Measurements from ENCODE around the gene TFPI. TPM values are rescaled to one million over a fixed set of nuclear protein-coding genes. Genes with fewer than 3 reads are reported as not detected.

TFPI gene
- total RNA-seq, 2 experiments from 2014 or later: not detected

GRCh38 chr2:187506416-187506815 lies 47.8 kb downstream of the TFPI start:
- H3K4me1 ChIP-seq (ENCODE audit: insufficient read depth, low read length, poor library complexity, severe bottlenecking): no peaks in the 10 kb centered on the region
- no peaks in the 10 kb centered on the region for H4K20me1 ChIP-seq (ENCODE audit: insufficient read depth, low read length)
- no peaks in the 10 kb centered on the region for H3K9me2 ChIP-seq (ENCODE audit: insufficient read depth, low read length)
- no peak overlapping the region for H3K4me2 ChIP-seq (ENCODE audit: low read length)
- intact Hi-C loops (cut with micrococcal nuclease; ENCODE audit: unreplicated experiment): no loop called here
- H2AFZ ChIP-seq (ENCODE audit: low read length): no peak overlapping the region
- CTCF ChIA-PET (ENCODE audit: unreplicated experiment): no interaction called here
- TF ChIP-seq, protein P1, sequence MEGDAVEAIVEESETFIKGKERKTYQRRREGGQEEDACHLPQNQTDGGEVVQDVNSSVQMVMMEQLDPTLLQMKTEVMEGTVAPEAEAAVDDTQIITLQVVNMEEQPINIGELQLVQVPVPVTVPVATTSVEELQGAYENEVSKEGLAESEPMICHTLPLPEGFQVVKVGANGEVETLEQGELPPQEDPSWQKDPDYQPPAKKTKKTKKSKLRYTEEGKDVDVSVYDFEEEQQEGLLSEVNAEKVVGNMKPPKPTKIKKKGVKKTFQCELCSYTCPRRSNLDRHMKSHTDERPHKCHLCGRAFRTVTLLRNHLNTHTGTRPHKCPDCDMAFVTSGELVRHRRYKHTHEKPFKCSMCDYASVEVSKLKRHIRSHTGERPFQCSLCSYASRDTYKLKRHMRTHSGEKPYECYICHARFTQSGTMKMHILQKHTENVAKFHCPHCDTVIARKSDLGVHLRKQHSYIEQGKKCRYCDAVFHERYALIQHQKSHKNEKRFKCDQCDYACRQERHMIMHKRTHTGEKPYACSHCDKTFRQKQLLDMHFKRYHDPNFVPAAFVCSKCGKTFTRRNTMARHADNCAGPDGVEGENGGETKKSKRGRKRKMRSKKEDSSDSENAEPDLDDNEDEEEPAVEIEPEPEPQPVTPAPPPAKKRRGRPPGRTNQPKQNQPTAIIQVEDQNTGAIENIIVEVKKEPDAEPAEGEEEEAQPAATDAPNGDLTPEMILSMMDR (conservative IDR thresholded peaks at IDR 0.05; ENCODE audit: low read length): no peak
- TF ChIP-seq EZH2phosphoT487 (IDR thresholded peaks at IDR 0.05; ENCODE audit: borderline replicate concordance, low read depth, low read length): no peak
- H3K79me2 ChIP-seq (ENCODE audit: insufficient read depth, low read depth, low read length): no peaks in the 10 kb centered on the region
- H3K36me3 ChIP-seq (ENCODE audit: insufficient read depth, low read length): no peaks in the 10 kb centered on the region
- H3K27ac ChIP-seq (ENCODE audit: low read depth, low read length, poor library complexity, severe bottlenecking): no peak overlapping the region
- no TSS peak for BruUV-seq (replicated peaks)
- H3K4me3 ChIP-seq (ENCODE audit: low read depth, low read length, poor library complexity, severe bottlenecking): no peak overlapping the region
- POLR2A ChIA-PET: no interaction called here
- no peaks in the 10 kb centered on the region for H3K9me3 ChIP-seq (ENCODE audit: low read length)
- DNase-seq (ENCODE audit: low spot score): no peak

DNA sequence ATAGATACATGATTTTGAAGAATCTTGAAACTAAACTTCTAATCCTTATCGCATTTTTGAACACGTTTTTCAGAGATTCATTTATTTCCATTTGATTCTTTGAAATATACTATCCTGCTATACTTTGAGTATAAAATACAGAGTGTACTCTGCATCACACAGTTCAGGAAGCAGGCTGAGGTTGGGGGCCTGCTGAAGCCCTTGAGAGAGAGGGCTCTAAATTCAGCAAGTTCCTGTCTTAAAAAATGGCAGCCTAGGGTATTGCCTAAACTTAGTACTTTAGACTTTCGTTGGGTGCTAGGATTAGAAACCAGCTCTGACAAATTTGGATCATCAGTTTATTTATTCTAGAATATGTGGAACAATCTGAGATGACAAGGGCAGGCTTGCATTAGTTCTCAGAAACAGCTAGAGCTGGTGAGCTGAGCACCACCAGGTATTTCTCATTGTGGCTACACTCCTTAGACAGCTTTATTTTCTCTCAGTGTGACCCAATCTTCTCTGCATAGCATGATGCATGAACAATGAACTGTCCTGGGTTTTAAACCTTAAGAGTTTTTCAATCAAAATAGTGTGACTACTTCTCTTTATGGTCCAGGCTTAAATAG lies 49.1 kb downstream of the TFPI start:
- H3K9me3 ChIP-seq (ENCODE audit: low read length): no peaks in the 10 kb centered on the region
- H4K20me1 ChIP-seq (ENCODE audit: insufficient read depth, low read length): no peaks in the 10 kb centered on the region
- no peak for TF ChIP-seq EZH2phosphoT487 (IDR thresholded peaks at IDR 0.05; ENCODE audit: borderline replicate concordance, low read depth, low read length)
- TF ChIP-seq, protein P1 (conservative IDR thresholded peaks at IDR 0.05; ENCODE audit: low read length): no peak
- no peaks in the 10 kb centered on the region for H3K4me1 ChIP-seq (ENCODE audit: insufficient read depth, low read length, poor library complexity, severe bottlenecking)
- H2AFZ ChIP-seq (ENCODE audit: low read length): no peak overlapping the region
- H3K4me2 ChIP-seq (ENCODE audit: low read length): no peak overlapping the region
- no peak for DNase-seq (ENCODE audit: low spot score)
- H3K36me3 ChIP-seq (ENCODE audit: insufficient read depth, low read length): no peaks in the 10 kb centered on the region
- ChIA-PET POLR2A (no interaction called here), CTCF (ENCODE audit: unreplicated experiment) (no interaction called here)
- no peak overlapping the region for H3K27ac ChIP-seq (ENCODE audit: low read depth, low read length, poor library complexity, severe bottlenecking)
- H3K79me2 ChIP-seq (ENCODE audit: insufficient read depth, low read depth, low read length): no peaks in the 10 kb centered on the region
- intact Hi-C loops (cut with micrococcal nuclease; ENCODE audit: unreplicated experiment): no loop called here
- H3K4me3 ChIP-seq (ENCODE audit: low read depth, low read length, poor library complexity, severe bottlenecking): no peak overlapping the region
- BruUV-seq (replicated peaks): no TSS peak
- H3K9me2 ChIP-seq (ENCODE audit: insufficient read depth, low read length): no peaks in the 10 kb centered on the region

GRCh38 chr2:187504312-187504921 lies 49.8 kb downstream of the TFPI start:
- H3K79me2 ChIP-seq (ENCODE audit: insufficient read depth, low read depth, low read length): no peaks in the 10 kb centered on the region
- no peaks in the 10 kb centered on the region for H3K36me3 ChIP-seq (ENCODE audit: insufficient read depth, low read length)
- no peaks in the 10 kb centered on the region for H3K9me2 ChIP-seq (ENCODE audit: insufficient read depth, low read length)
- ChIA-PET POLR2A (no interaction called here), CTCF (ENCODE audit: unreplicated experiment) (no interaction called here)
- intact Hi-C loops (cut with micrococcal nuclease; ENCODE audit: unreplicated experiment): loop anchor here (5.0 kb wide), 1 partner anchor 73 kb away; no protein-coding TSS in a partner anchor
- H3K27ac ChIP-seq (ENCODE audit: low read depth, low read length, poor library complexity, severe bottlenecking): no peak overlapping the region
- no peak overlapping the region for H3K4me3 ChIP-seq (ENCODE audit: low read depth, low read length, poor library complexity, severe bottlenecking)
- TF ChIP-seq, protein P1 (conservative IDR thresholded peaks at IDR 0.05; ENCODE audit: low read length): no peak
- no peak for TF ChIP-seq EZH2phosphoT487 (IDR thresholded peaks at IDR 0.05; ENCODE audit: borderline replicate concordance, low read depth, low read length)
- DNase-seq (ENCODE audit: low spot score): no peak
- no TSS peak for BruUV-seq (replicated peaks)
- no peak overlapping the region for H2AFZ ChIP-seq (ENCODE audit: low read length)
- H3K4me1 ChIP-seq (ENCODE audit: insufficient read depth, low read length, poor library complexity, severe bottlenecking): no peaks in the 10 kb centered on the region
- no peaks in the 10 kb centered on the region for H3K9me3 ChIP-seq (ENCODE audit: low read length)
- no peaks in the 10 kb centered on the region for H4K20me1 ChIP-seq (ENCODE audit: insufficient read depth, low read length)
- H3K4me2 ChIP-seq (ENCODE audit: low read length): no peak overlapping the region

Measured in OCI-LY7 (cell line).